GM12891 (cell line): Measurements from ENCODE around the gene B3GALT5.

Experiments used
- PAX5 ChIP-seq: IDR thresholded peaks from 2 replicates; pipeline ENCODE4 v1.6.1; 2011; ENCODE audit warnings: low read length, moderate library complexity, mild to moderate bottlenecking; ENCODE audit not compliant: insufficient read depth, severe bottlenecking
- POLR2A ChIP-seq: IDR thresholded peaks from 2 replicates; pipeline ENCODE4 v1.6.1; 2011; ENCODE audit warnings: low read depth, low read length, control low read depth
- POLR2AphosphoS5 ChIP-seq: IDR thresholded peaks from 2 replicates; pipeline ENCODE4 v1.6.1; 2011; ENCODE audit warnings: low read depth, low read length, control low read depth
- TAF1 ChIP-seq: IDR thresholded peaks from 2 replicates; pipeline ENCODE4 v1.6.1; 2011; ENCODE audit warnings: low read depth, low read length, control low read depth

DNA sequence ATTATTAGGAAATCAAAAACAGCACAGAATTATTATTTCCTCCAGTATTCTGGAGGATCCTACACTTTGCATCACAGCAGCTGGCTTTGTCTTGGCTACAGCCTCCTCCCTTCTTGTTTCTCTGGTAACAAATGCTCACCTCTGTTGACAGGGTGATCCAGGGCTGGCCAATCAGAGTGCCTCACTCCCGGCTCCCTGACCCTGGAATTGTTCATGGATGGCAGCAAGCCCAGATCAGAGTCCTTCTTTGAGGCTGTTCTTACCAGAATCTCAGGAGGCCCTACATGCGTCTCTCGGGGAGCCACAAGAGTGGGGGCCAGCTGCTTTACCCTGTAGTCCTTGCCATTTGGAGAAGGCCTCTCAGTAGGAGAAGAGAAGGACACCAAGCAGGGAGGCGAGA lies 83.9 kb downstream of the B3GALT5 start:
- no peak for TF ChIP-seq TAF1
- no peak for TF ChIP-seq POLR2A
- no peak for TF ChIP-seq POLR2AphosphoS5
- TF ChIP-seq PAX5, result no peak
